HepG2 (cell line): ENCODE results near the gene MFNG. TPM values are rescaled to one million over a fixed set of nuclear protein-coding genes. Genes with fewer than 3 reads are reported as not detected.
A peak's percentile ranks its signal among the peaks of the same experiment; 100 is the strongest.

Experiments
- ESRRA ChIP-seq: sonication (generic); formaldehyde crosslinking; IDR thresholded peaks from 2 replicates; pipeline ENCODE4 v1.5.1; 2020; ENCODE audit warnings: mild to moderate bottlenecking, low read depth, missing genetic modification reagents
- KLF12 ChIP-seq: sonication (generic); formaldehyde crosslinking; IDR thresholded peaks from 2 replicates; pipeline ENCODE4 v1.4.0; 2020; ENCODE audit warnings: missing genetic modification reagents, borderline replicate concordance
- MZF1 ChIP-seq: sonication (generic); formaldehyde crosslinking; IDR thresholded peaks from 2 replicates; pipeline ENCODE4 v1.8.1; 2023; ENCODE audit warnings: mild to moderate bottlenecking, missing genetic modification reagents, borderline replicate concordance
- NR2C2 ChIP-seq: sonication (generic); formaldehyde crosslinking; IDR thresholded peaks from 2 replicates; pipeline ENCODE4 v1.4.0; 2020; ENCODE audit warnings: missing genetic modification reagents, mild to moderate bottlenecking, moderate library complexity, borderline replicate concordance
- PHF8 ChIP-seq: sonication (generic); formaldehyde crosslinking; IDR thresholded peaks from 2 replicates; pipeline ENCODE4 v1.5.0; 2020; ENCODE audit warnings: missing genetic modification reagents
- SKIL ChIP-seq: sonication (generic); formaldehyde crosslinking; IDR thresholded peaks from 2 replicates; pipeline ENCODE4 v1.8.0; 2022; ENCODE audit warnings: missing genetic modification reagents, mild to moderate bottlenecking, moderate library complexity, borderline replicate concordance
- TEAD3 ChIP-seq: optimal IDR thresholded peaks from 2 replicates; pipeline ENCODE3; 2016; ENCODE audit warnings: borderline replicate concordance
- ZBTB20 ChIP-seq: sonication (generic); formaldehyde crosslinking; IDR thresholded peaks from 2 replicates; pipeline ENCODE4 v1.8.1; 2023; ENCODE audit warnings: missing genetic modification reagents, low read depth, mild to moderate bottlenecking, borderline replicate concordance
- ZEB1 ChIP-seq: IDR thresholded peaks from 2 replicates; pipeline ENCODE4 v1.6.1; 2012; ENCODE audit warnings: mild to moderate bottlenecking, low read depth, inconsistent platforms; ENCODE audit not compliant: insufficient replicate concordance
- ZFP62 ChIP-seq: sonication (generic); formaldehyde crosslinking; IDR thresholded peaks from 2 replicates; pipeline ENCODE4 v1.4.0; 2020; ENCODE audit warnings: missing genetic modification reagents
- ZNF674 ChIP-seq: sonication (generic); formaldehyde crosslinking; IDR thresholded peaks from 2 replicates; pipeline ENCODE4 v1.5.0; 2020; ENCODE audit warnings: low read depth, mild to moderate bottlenecking, missing genetic modification reagents
- ZNF746 ChIP-seq: sonication (generic); formaldehyde crosslinking; IDR thresholded peaks from 2 replicates; pipeline ENCODE4 v1.8.0; 2022; ENCODE audit warnings: mild to moderate bottlenecking, missing genetic modification reagents
- polyA plus RNA-seq, 8 experiments: library from polyadenylated mRNA; depleted of rRNA in 3 of 8; stranded (reverse) in 7 of 8; unstranded in 1 of 8; fragments of >200 nt; fragmentation: Illumina TruSeq in 4 of 8; extraction: Trizol in 4 of 8; gene quantifications; 2 replicates each; pipeline versions ENCODE4 v1.2.1 to v1.2.3, GENCODE V29; 2011 to 2016; ENCODE audit warnings: low read depth in 4 of 8, missing spikeins in 1 of 8, mixed read lengths in 1 of 8; ENCODE audit not compliant: insufficient read depth in 1 of 8
- total RNA-seq, 5 experiments: library from RNA; depleted of rRNA; stranded (reverse); fragments of >200 nt; fragmentation: Illumina TruSeq; extraction: Trizol; gene quantifications; 2 replicates each; pipeline ENCODE4 v1.2.3, GENCODE V29; 2016; ENCODE audit warnings: low read depth in 1 of 5
- TF ChIP-seq, protein P1 (sequence below): sonication (generic); formaldehyde crosslinking; IDR thresholded peaks from 2 replicates; pipeline ENCODE4 v1.4.0; 2020; ENCODE audit warnings: missing genetic modification reagents
- TF ChIP-seq, protein P2 (sequence below): sonication (generic); formaldehyde crosslinking; IDR thresholded peaks from 2 replicates; pipeline ENCODE4 v1.5.1; 2020; ENCODE audit warnings: missing genetic modification reagents, mild to moderate bottlenecking, borderline replicate concordance
- TF ChIP-seq, protein P3 (sequence below): sonication (generic); formaldehyde crosslinking; IDR thresholded peaks from 2 replicates; pipeline ENCODE4 v1.4.0; 2020; ENCODE audit warnings: missing genetic modification reagents

Gene MFNG
- total and polyA plus RNA-seq, 2 of the 13 experiments (the other 11 are each of a cell fraction or from before 2014, with no cell fraction given): 1.0 to 11.7 TPM

DNA sequence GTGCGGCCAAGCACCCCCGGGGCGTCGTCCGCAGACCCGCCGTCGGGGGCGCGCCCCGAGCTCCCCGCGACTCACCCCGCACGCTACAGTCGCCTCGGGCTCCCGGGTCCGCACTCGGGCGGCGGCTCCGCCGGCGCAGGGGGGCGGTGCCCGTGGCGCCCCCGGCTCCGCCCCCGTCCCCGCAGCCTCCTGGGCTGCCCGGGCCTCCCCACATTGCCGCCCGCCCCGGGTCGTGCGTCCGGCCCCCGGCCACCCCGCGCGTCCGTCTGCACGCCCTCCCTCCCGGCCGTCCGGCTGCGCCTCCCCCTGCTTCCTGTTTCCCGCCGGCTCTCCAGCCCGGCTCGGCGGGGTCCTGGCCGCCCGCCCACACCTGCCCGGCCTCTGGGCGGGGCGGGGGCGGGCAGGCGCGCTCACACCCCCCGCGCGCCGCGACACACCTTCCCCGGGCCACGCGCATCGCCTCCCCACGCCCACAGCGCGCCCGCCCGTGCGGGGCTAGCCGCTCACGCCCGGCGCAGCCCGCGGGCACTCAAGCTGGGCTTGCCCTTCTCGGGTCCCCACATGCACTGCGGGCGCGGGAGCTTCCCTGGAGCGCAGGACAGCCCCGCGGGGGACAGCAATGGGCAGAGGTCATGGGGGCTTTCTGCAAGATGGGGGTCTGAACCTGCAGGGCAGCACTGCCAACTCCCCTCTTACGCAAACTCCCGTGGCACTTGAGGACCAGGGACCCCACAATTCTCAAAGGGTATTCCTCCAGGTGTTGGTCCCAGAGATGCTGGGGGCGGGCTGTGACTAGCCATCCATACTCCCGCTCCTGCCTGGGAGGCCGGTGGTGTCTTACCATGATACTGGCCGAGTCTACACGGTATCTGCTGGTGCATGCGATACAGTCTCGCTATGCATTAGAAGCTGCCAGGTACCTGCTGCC is 33.3 kb upstream of the MFNG start, which contains the start of gene CARD10 (continued):
- TF ChIP-seq, protein P1, sequence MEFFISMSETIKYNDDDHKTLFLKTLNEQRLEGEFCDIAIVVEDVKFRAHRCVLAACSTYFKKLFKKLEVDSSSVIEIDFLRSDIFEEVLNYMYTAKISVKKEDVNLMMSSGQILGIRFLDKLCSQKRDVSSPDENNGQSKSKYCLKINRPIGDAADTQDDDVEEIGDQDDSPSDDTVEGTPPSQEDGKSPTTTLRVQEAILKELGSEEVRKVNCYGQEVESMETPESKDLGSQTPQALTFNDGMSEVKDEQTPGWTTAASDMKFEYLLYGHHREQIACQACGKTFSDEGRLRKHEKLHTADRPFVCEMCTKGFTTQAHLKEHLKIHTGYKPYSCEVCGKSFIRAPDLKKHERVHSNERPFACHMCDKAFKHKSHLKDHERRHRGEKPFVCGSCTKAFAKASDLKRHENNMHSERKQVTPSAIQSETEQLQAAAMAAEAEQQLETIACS (CRISPR knock-in tag): 0 out of 2 replicates have a peak, but pooled peaks have one; percentile 43
- TF ChIP-seq ESRRA (CRISPR knock-in tag): no peak
- 0 out of 2 replicates have a peak, but pooled peaks have one; percentile 42 for TF ChIP-seq NR2C2
- peak; percentile 81 for TF ChIP-seq SKIL
- no peak for TF ChIP-seq ZBTB20 (CRISPR knock-in tag)
- no peak for TF ChIP-seq ZFP62 (CRISPR knock-in tag)
- TF ChIP-seq TEAD3: peak; percentile 35
- TF ChIP-seq, protein P2, sequence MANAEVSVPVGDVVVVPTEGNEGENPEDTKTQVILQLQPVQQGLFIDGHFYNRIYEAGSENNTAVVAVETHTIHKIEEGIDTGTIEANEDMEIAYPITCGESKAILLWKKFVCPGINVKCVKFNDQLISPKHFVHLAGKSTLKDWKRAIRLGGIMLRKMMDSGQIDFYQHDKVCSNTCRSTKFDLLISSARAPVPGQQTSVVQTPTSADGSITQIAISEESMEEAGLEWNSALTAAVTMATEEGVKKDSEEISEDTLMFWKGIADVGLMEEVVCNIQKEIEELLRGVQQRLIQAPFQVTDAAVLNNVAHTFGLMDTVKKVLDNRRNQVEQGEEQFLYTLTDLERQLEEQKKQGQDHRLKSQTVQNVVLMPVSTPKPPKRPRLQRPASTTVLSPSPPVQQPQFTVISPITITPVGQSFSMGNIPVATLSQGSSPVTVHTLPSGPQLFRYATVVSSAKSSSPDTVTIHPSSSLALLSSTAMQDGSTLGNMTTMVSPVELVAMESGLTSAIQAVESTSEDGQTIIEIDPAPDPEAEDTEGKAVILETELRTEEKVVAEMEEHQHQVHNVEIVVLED: no peak; the same call in 1 of the 2 replicates
- TF ChIP-seq ZNF674 (CRISPR knock-in tag): 0 out of 2 replicates have a peak, but pooled peaks have one; percentile 9
- TF ChIP-seq, protein P3, sequence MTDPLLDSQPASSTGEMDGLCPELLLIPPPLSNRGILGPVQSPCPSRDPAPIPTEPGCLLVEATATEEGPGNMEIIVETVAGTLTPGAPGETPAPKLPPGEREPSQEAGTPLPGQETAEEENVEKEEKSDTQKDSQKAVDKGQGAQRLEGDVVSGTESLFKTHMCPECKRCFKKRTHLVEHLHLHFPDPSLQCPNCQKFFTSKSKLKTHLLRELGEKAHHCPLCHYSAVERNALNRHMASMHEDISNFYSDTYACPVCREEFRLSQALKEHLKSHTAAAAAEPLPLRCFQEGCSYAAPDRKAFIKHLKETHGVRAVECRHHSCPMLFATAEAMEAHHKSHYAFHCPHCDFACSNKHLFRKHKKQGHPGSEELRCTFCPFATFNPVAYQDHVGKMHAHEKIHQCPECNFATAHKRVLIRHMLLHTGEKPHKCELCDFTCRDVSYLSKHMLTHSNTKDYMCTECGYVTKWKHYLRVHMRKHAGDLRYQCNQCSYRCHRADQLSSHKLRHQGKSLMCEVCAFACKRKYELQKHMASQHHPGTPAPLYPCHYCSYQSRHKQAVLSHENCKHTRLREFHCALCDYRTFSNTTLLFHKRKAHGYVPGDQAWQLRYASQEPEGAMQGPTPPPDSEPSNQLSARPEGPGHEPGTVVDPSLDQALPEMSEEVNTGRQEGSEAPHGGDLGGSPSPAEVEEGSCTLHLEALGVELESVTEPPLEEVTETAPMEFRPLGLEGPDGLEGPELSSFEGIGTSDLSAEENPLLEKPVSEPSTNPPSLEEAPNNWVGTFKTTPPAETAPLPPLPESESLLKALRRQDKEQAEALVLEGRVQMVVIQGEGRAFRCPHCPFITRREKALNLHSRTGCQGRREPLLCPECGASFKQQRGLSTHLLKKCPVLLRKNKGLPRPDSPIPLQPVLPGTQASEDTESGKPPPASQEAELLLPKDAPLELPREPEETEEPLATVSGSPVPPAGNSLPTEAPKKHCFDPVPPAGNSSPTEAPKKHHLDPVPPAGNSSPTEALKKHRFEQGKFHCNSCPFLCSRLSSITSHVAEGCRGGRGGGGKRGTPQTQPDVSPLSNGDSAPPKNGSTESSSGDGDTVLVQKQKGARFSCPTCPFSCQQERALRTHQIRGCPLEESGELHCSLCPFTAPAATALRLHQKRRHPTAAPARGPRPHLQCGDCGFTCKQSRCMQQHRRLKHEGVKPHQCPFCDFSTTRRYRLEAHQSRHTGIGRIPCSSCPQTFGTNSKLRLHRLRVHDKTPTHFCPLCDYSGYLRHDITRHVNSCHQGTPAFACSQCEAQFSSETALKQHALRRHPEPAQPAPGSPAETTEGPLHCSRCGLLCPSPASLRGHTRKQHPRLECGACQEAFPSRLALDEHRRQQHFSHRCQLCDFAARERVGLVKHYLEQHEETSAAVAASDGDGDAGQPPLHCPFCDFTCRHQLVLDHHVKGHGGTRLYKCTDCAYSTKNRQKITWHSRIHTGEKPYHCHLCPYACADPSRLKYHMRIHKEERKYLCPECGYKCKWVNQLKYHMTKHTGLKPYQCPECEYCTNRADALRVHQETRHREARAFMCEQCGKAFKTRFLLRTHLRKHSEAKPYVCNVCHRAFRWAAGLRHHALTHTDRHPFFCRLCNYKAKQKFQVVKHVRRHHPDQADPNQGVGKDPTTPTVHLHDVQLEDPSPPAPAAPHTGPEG: 0 out of 2 replicates have a peak, but pooled peaks have one; percentile 12
- TF ChIP-seq MZF1 (CRISPR knock-in tag): no peak
- no peak for TF ChIP-seq PHF8 (CRISPR knock-in tag)
- TF ChIP-seq KLF12 (CRISPR knock-in tag): no peak
- peak; percentile 89 for TF ChIP-seq ZNF746
- peak; percentile 73 for TF ChIP-seq ZEB1
